ENCODE data around the gene GORASP1. TPM values are rescaled to one million over a fixed set of nuclear protein-coding genes. Genes with fewer than 3 reads are reported as not detected.

The GORASP1 gene
- total and polyA plus RNA-seq, 2 of the 8 experiments (the other 6 are each of a cell fraction or from before 2014, with no cell fraction given) = 33.4 to 33.5 TPM

DNA sequence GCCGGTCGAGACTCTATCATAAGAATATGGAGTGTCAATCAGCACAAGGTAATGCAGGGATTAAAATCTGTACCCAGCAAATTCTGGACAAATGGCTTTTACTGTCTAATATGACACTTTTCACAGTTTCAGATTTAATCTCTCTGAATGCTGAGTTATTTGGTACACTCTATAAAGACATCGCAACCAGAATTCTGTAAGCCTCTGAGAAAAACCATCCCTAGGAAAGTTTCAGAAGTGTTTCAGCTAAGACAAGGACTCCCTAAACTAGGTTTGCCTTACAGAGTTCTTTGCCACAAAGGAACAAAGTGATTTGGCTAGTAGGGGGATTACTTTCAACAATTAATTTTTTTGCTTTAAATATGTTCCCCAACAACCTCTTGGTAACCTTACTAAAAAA, 44.3 kb downstream of the GORASP1 start:
- no peak overlapping the region for H2AFZ ChIP-seq (ENCODE audit: low read length)
- no peak overlapping the region for H3K4me3 ChIP-seq (ENCODE audit: extremely low read depth in 1 of 4, insufficient read depth in 2 of 4, low read depth in 3 of 4, low read length in 4 of 4)
- no peak overlapping the region for H3K18ac ChIP-seq (ENCODE audit: extremely low read depth, low read length)
- ChIA-PET CTCF (ENCODE audit: partially characterized antibody) (interaction anchor here (0.6 kb wide), 1 partner anchor 596 kb away, joined by 3 read pairs; no protein-coding TSS in a partner anchor), POLR2A (ENCODE audit: partially characterized antibody) (no interaction called here)
- no peak overlapping the region for H3K4me2 ChIP-seq (ENCODE audit: insufficient read depth in 1 of 2, low read depth in 2 of 2, low read length in 2 of 2)
- H3K9me3 ChIP-seq (ENCODE audit: insufficient read depth in 2 of 2, low read depth in 1 of 2, low read length in 1 of 2) = no peaks in the 10 kb centered on the region
- no peak overlapping the region for H3K56ac ChIP-seq (replicated peaks; ENCODE audit: insufficient read length, low read depth, low read length)
- H3K23ac ChIP-seq (ENCODE audit: insufficient read length) = no peak overlapping the region
- peaks cover 0 to 2% of the 10 kb centered on the region in 2 experiments for H4K20me1 ChIP-seq (replicated peaks in 1 of 2; ENCODE audit: control insufficient read depth in 1 of 2, insufficient read depth in 2 of 2, low read length in 2 of 2)
- H3K27me3 ChIP-seq (replicated peaks in 1 of 4; ENCODE audit: control insufficient read depth in 3 of 4, extremely low read depth in 1 of 4, insufficient read depth in 3 of 4, low read length in 3 of 4) = no peaks in the 10 kb centered on the region
- no peak overlapping the region for H2BK120ac ChIP-seq (replicated peaks; ENCODE audit: low read depth, low read length)
- 95% methylated on average over 3 of the region's 3 CpGs; no CpG with 5 or more reads in 1 of the 2 experiments for WGBS, 2 experiments (ENCODE audit: extremely low coverage in 1 of 2, insufficient coverage in 1 of 2, insufficient read length in 1 of 2, insufficient replicate concordance in 2 of 2, low coverage in 1 of 2, low lambda C conversion rate in 2 of 2, missing lambda C conversion rate in 1 of 2)
- H3K23me2 ChIP-seq (ENCODE audit: low read depth, low read length) = no peaks in the 10 kb centered on the region
- H3K79me1 ChIP-seq (ENCODE audit: low read depth, low read length) = peaks cover 2% of the 10 kb centered on the region
- no peak overlapping the region for H2BK5ac ChIP-seq (ENCODE audit: low read depth, low read length)
- peaks cover 3 to 55% of the 10 kb centered on the region in 2 experiments; a peak in 2 of 4 replicates for H3K79me2 ChIP-seq (ENCODE audit: control insufficient read depth in 1 of 2, insufficient read depth in 2 of 2, low read length in 2 of 2)
- H2BK15ac ChIP-seq (ENCODE audit: low read length) = no peak overlapping the region
- no peak overlapping the region for H3K4ac ChIP-seq (replicated peaks; ENCODE audit: insufficient read length, low read depth, low read length)
- no peak overlapping the region for H3K9ac ChIP-seq (replicated peaks in 1 of 4; ENCODE audit: extremely low read depth in 1 of 4, low read depth in 3 of 4, low read length in 3 of 4)
- H4K8ac ChIP-seq (ENCODE audit: extremely low read depth, insufficient read depth, low read length) = no peak overlapping the region
- H2BK20ac ChIP-seq (ENCODE audit: low read length) = no peak overlapping the region
- H3K14ac ChIP-seq (ENCODE audit: insufficient read length) = no peak overlapping the region
- H3K27ac ChIP-seq (ENCODE audit: low read depth, low read length) = no peak overlapping the region
- no peak overlapping the region for H2AK5ac ChIP-seq (ENCODE audit: low read depth, low read length)
- H4K91ac ChIP-seq (replicated peaks; ENCODE audit: insufficient read length, low read length) = no peak overlapping the region
- FAIRE-seq (no peak), DNase-seq (ENCODE audit: low read depth in 1 of 2, low spot score in 2 of 2) (no peak)
- H3K4me1 ChIP-seq (replicated peaks in 1 of 4; ENCODE audit: control insufficient read depth in 3 of 4, insufficient read depth in 4 of 4, low read length in 3 of 4) = peaks cover 0 to 3% (median 0%) of the 10 kb centered on the region in 4 experiments; a peak in 1 of 7 replicates
- H3K36me3 ChIP-seq (ENCODE audit: control insufficient read depth in 2 of 4, insufficient read depth in 4 of 4, low read length in 3 of 4) = peaks cover 0 to 23% (median 11%) of the 10 kb centered on the region in 4 experiments; a peak in 5 of 8 replicates
- TF ChIP-seq EZH2 (IDR thresholded peaks at IDR 0.05; ENCODE audit: low read depth, low read length, severe bottlenecking) (no peak), CEBPB (IDR thresholded peaks at IDR 0.05; ENCODE audit: low read depth, low read length) (no peak), GABPA (IDR thresholded peaks at IDR 0.05; ENCODE audit: borderline replicate concordance, insufficient read depth, low read length) (no peak), CTBP2 (IDR thresholded peaks at IDR 0.05; ENCODE audit: borderline replicate concordance, insufficient read depth, insufficient read length, low read length) (no peak), EP300 (IDR thresholded peaks at IDR 0.05; ENCODE audit: borderline replicate concordance in 1 of 2, low read depth in 2 of 2, low read length in 2 of 2) (no peak), SUZ12 (IDR thresholded peaks at IDR 0.05; ENCODE audit: low read length) (no peak)
- TF ChIP-seq, protein P1, sequence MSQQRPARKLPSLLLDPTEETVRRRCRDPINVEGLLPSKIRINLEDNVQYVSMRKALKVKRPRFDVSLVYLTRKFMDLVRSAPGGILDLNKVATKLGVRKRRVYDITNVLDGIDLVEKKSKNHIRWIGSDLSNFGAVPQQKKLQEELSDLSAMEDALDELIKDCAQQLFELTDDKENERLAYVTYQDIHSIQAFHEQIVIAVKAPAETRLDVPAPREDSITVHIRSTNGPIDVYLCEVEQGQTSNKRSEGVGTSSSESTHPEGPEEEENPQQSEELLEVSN (IDR thresholded peaks at IDR 0.05) = no peak
- no peak overlapping the region for H4K5ac ChIP-seq (ENCODE audit: insufficient read length, low read depth, low read length)
- no peak overlapping the region for H2BK12ac ChIP-seq (ENCODE audit: low read depth, low read length)

Measured in H1 (cell line).